Activated CD8-positive, alpha-beta T cell treated with anti-CD3 and anti-CD28 coated beads for 36 hours (primary cell): ENCODE data around the gene IL17C. TPM values are rescaled to one million over a fixed set of nuclear protein-coding genes. Genes with fewer than 3 reads are reported as not detected.

ENCODE experiments used
- ATAC-seq: fragments of 200-7000 bp; cut with Tn5 transposase; one replicate; pipeline ENCODE4 v1.10.0; 2021; ENCODE audit warnings: mild to moderate bottlenecking, moderate library complexity
- CTCF ChIA-PET: fragments of 350-600 bp; sonication (Branson Sonifier 250); formaldehyde crosslinking; loops from one replicate; lab custom pipeline; 2021; ENCODE audit warnings: antibody characterized with exemption; lab: Charles Lee
- POLR2A ChIA-PET: fragments of 350-600 bp; sonication (Branson Sonifier 250); formaldehyde crosslinking; loops from one replicate; lab custom pipeline; 2021; ENCODE audit warnings: antibody characterized with exemption; lab: Charles Lee
- DNase-seq: peaks from one replicate; pipeline ENCODE4 v3.0.0-alpha.2; 2020
- H3K27ac Mint-ChIP-seq: one replicate; pipeline ENCODE4 v1.8.0; 2021; ENCODE audit warnings: mild to moderate bottlenecking, mixed read lengths
- H3K27me3 Mint-ChIP-seq: one replicate; pipeline ENCODE4 v1.8.0; 2021; ENCODE audit warnings: mixed read lengths
- H3K36me3 Mint-ChIP-seq: one replicate; pipeline ENCODE4 v1.8.0; 2021; ENCODE audit warnings: low read depth, mixed read lengths
- H3K4me1 Mint-ChIP-seq: one replicate; pipeline ENCODE4 v1.8.0; 2021; ENCODE audit warnings: low read depth, mixed read lengths
- H3K4me3 Mint-ChIP-seq: one replicate; pipeline ENCODE4 v1.8.0; 2021; ENCODE audit warnings: mild to moderate bottlenecking, moderate library complexity, mixed read lengths
- H3K9me3 Mint-ChIP-seq: one replicate; pipeline ENCODE4 v1.8.0; 2021; ENCODE audit warnings: mixed read lengths
- intact Hi-C: fragments of 100-400 bp; cut with micrococcal nuclease; formaldehyde crosslinking; loops from one replicate; pipeline ENCODE4 v1.10.0; 2022
- total RNA-seq, 2 experiments: library from RNA; stranded (reverse); gene quantifications; one replicate each; pipeline ENCODE4 v1.2.3, GENCODE V29; 2021
- TF ChIP-seq, protein P1 (sequence below): fragments of 200-600 bp; IDR thresholded peaks from one replicate; pipeline ENCODE4 v1.8.0; 2022; ENCODE audit warnings: antibody characterized with exemption, mild to moderate bottlenecking

The IL17C gene
- total RNA-seq, 2 experiments from 2014 or later = 0.31 TPM; not detected in 1

DNA sequence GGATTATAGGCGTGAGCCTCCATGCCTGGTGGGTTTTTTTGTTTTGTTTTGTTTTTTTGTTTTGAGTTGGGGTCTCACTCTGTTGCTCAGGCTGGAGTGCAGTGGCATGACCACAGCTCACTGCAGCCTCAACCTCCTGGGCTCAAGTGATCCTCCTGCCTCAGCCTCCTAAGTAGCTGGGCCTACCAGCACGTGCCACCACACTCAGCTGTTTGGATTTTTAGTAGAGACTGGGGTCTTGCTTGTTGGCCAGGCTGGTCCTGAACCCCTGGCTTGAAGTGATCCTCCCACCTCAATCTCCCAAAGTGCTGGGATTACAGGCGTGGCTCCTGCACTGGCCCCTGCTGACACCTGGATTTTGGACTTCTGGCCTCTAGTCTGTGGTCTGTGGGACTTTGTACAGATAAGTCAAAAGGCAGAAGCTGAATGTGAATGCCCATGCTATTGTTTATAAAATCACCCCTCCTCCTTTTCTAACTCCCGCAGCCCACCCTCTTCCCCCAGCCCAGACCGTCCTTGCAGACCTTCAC, 42.2 kb downstream of the IL17C start:
- H3K36me3 Mint-ChIP-seq = peaks cover 2% of the 10 kb centered on the region

DNA sequence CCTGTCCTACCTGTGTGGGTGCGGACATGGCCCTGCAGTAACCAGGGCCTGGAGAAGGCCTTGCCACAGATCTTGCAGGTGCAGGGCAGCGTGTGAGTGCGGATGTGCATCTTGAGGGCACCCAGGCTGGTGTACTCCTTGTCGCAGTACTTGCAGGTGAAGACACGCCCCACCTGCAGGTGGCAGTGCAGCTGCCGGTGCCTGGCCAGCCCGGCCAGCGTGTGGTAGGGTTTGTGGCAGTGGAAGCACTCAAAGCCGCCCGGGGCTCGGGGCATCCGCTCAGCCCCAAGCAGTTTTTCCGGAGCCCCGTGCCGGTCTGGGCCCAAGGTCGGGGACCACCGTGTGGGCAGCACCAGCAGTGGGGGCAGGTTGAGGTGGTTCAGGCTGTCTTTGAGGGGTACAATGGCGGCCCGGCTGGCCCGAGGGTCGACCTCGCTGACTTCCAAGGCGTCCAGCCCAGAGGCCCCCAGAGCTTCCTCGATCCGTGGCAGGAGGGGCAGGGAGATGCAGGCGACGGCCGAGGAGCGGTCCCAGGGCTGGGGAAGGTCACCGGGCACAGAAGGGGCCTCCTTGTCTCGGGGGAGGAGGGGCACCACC, 42.8 kb downstream of the IL17C start:
- Mint-ChIP-seq H3K9me3 (no peaks in the 10 kb centered on the region), H3K27ac (peak overlapping the region; percentile 95), H3K4me3 (peak overlapping the region; percentile 65), H3K27me3 (no peaks in the 10 kb centered on the region), H3K36me3 (peaks cover 2% of the 10 kb centered on the region), H3K4me1 (peaks cover 35% of the 10 kb centered on the region)
- ChIA-PET CTCF (interaction anchor here (1.0 to 2.8 kb wide), 9 partner anchors 9 to 56 kb away, joined by 3 to 9 read pairs (median 5); partner anchors contain the start of gene MVD), POLR2A (interaction anchor here (1.0 to 1.8 kb wide), 8 partner anchors 9 to 33 kb away, joined by 3 to 9 read pairs (median 4); no protein-coding TSS in a partner anchor)
- TF ChIP-seq, protein P1, sequence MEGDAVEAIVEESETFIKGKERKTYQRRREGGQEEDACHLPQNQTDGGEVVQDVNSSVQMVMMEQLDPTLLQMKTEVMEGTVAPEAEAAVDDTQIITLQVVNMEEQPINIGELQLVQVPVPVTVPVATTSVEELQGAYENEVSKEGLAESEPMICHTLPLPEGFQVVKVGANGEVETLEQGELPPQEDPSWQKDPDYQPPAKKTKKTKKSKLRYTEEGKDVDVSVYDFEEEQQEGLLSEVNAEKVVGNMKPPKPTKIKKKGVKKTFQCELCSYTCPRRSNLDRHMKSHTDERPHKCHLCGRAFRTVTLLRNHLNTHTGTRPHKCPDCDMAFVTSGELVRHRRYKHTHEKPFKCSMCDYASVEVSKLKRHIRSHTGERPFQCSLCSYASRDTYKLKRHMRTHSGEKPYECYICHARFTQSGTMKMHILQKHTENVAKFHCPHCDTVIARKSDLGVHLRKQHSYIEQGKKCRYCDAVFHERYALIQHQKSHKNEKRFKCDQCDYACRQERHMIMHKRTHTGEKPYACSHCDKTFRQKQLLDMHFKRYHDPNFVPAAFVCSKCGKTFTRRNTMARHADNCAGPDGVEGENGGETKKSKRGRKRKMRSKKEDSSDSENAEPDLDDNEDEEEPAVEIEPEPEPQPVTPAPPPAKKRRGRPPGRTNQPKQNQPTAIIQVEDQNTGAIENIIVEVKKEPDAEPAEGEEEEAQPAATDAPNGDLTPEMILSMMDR = peak; percentile 71
- peak; percentile 73 for DNase-seq
- intact Hi-C loops = no loop called here
- ATAC-seq = peak; percentile 32

More for the DNA sequence above, 42.2 kb downstream of the IL17C start:
- no peak for ATAC-seq
- DNase-seq = no peak
- Mint-ChIP-seq H3K4me1 (peaks cover 35% of the 10 kb centered on the region), H3K27me3 (no peaks in the 10 kb centered on the region), H3K9me3 (no peaks in the 10 kb centered on the region), H3K4me3 (peak overlapping the region; percentile 65), H3K27ac (peak overlapping the region; percentile 95)
- TF ChIP-seq, protein P1 = no peak
- CTCF ChIA-PET = interaction anchor here (1.1 to 2.8 kb wide), 7 partner anchors 8 to 57 kb away, joined by 3 to 9 read pairs (median 6); partner anchors contain the start of gene MVD
- intact Hi-C loops = no loop called here
- POLR2A ChIA-PET = interaction anchor here (1.0 to 1.8 kb wide), 5 partner anchors 8 to 22 kb away, joined by 3 to 9 read pairs (median 4); no protein-coding TSS in a partner anchor

DNA sequence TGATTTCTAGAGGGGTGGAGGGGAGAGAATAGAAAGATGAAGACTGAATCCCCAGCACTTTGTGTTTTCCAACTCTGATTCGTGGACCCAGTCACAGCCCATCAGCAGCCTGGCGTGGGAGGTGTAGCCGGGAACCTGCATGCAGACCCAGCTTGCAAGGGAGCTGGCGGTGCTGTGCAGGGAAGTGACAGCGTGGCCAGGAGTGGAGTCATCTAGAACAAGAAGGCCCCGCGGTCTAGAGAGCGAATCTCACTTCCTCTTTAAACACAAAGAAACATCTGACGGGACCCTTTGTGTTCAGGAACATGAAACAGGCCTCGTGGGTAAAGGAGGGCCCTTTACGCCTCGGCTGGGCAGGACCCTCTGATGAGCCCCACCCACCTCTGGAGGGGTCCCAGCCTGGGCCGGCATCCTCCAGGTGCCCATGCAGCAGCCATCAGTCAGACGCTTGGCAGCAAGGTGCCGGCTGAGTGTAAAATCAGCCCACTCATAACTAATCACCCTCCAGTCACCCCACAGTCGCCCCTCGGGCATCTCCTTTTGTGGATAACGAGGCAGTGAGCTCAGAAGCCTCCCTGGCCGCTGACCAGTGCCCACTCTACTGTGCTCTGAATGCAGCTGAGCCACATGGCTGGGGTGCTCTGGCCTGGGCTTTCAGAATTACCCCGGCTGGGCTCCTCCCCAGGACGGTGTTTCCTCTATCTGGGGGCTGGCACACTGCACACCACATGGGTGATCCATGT, 43.5 kb downstream of the IL17C start:
- peaks cover 35% of the 10 kb centered on the region for H3K4me1 Mint-ChIP-seq
- peak overlapping the region; percentile 95 for H3K27ac Mint-ChIP-seq
- DNase-seq (peak; percentile 91), ATAC-seq (peak; percentile 69)
- intact Hi-C loops = no loop called here
- peaks cover 2% of the 10 kb centered on the region for H3K36me3 Mint-ChIP-seq
- TF ChIP-seq, protein P1 = no peak
- POLR2A ChIA-PET = interaction anchor here (0.7 to 1.8 kb wide), 9 partner anchors 9 to 50 kb away, joined by 3 to 9 read pairs (median 4); no protein-coding TSS in a partner anchor
- no peaks in the 10 kb centered on the region for H3K9me3 Mint-ChIP-seq
- CTCF ChIA-PET = interaction anchor here (1.0 to 2.8 kb wide), 8 partner anchors 11 to 56 kb away, joined by 3 to 9 read pairs (median 6); partner anchors contain the start of gene MVD
- peak overlapping the region; percentile 65 for H3K4me3 Mint-ChIP-seq
- H3K27me3 Mint-ChIP-seq = no peaks in the 10 kb centered on the region

DNA sequence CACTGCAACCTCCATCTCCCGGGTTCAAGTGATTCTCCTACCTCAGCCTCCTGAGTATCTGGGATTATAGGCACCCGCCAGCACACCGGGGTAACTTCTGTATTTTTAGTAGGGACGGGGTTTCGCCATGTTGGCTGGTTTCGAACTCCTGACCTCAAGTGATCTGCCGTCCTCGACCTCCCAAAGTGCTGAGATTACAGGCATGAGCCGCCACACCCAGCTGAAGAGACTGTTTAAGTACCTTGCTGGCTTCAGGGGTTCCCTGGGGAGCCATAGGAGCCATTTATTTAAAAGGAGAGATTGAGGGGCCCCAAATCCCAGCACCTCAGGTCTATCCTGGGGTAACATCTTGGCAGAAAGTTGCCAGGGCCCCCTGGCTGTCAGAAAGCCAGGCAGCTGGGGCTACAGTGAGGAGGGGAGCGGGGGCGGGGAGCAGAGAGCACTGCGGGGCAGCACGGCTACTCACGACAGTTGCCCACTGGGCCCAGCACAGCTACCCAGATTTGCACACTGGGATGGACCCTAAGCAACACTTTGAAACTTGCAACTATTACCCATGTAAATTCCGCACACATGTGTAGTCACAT, 46.3 kb downstream of the IL17C start:
- ATAC-seq (no peak), DNase-seq (no peak)
- TF ChIP-seq, protein P1 = no peak
- ChIA-PET CTCF (interaction anchor here (0.8 to 2.4 kb wide), 12 partner anchors 10 to 1040 kb away, joined by 3 to 16 read pairs (median 4); partner anchors contain the start of gene IL17C), POLR2A (interaction anchor here (1.0 to 5.7 kb wide), 4 partner anchors 19 to 47 kb away, joined by 3 to 61 read pairs (median 4); partner anchors contain the start of genes CTU2, MVD and RNF166)
- H3K9me3 Mint-ChIP-seq = no peaks in the 10 kb centered on the region
- H3K4me3 Mint-ChIP-seq = peak overlapping the region; percentile 73
- no peaks in the 10 kb centered on the region for H3K27me3 Mint-ChIP-seq
- H3K27ac Mint-ChIP-seq = no peak overlapping the region
- H3K36me3 Mint-ChIP-seq = peaks cover 2% of the 10 kb centered on the region
- peaks cover 35% of the 10 kb centered on the region for H3K4me1 Mint-ChIP-seq
- intact Hi-C loops = no loop called here
